HepG2 (cell line): Measurements from ENCODE around the gene SHC1. TPM values are rescaled to one million over a fixed set of nuclear protein-coding genes. Genes with fewer than 3 reads are reported as not detected.

ENCODE experiments used
- ATAC-seq: fragments of 200-7000 bp; cut with Tn5 transposase; 3 replicates; pipeline ENCODE4 v1.9.1; 2020; ENCODE audit warnings: mild to moderate bottlenecking, moderate library complexity
- BruUV-seq: library from RNA; stranded (reverse); fragments of 400-500 nt; replicated peaks from 2 replicates; lab custom pipeline; 2021; lab: Mats Ljungman, UMichigan
- CTCF ChIA-PET: fragments of 300-600 bp; formaldehyde crosslinking; extraction: SDS; loops from one replicate; lab custom pipeline; 2021; ENCODE audit warnings: low total read pairs, inconsistent platforms, low intra/inter-chr PET ratio; lab: Yijun Ruan, JAX
- POLR2A ChIA-PET: fragments of 350-600 bp; sonication (Branson Sonifier 250); formaldehyde crosslinking; loops from one replicate; lab custom pipeline; 2020; ENCODE audit warnings: antibody characterized with exemption, inconsistent platforms; lab: Yijun Ruan, JAX
- DNase-seq: peaks from one replicate; pipeline ENCODE4 v3.0.0-alpha.2; 2015; ENCODE audit warnings: low spot score
- FAIRE-seq: peaks from 3 replicates; lab custom pipeline; 2011; peaks lifted over from hg19 to GRCh38; lab: Jason Lieb, UNC
- H2AFZ ChIP-seq: one replicate; pipeline ENCODE4 v1.6.1; 2011; ENCODE audit warnings: low read length, inconsistent platforms
- H3K27ac ChIP-seq: fragments of 300-600 bp; 3 replicates; pipeline ENCODE4 v1.8.0; 2011; ENCODE audit warnings: mixed run types, mild to moderate bottlenecking, mixed read lengths, low read length, inconsistent platforms; ENCODE audit not compliant: insufficient read depth; ENCODE audit errors: extremely low read length
- H3K27me3 ChIP-seq, 2 experiments: fragments of 200-600 bp in 1 of 2; 2 replicates in 1 of 2; 3 replicates in 1 of 2; pipeline versions ENCODE4 v1.6.0 to v1.8.0; 2011; ENCODE audit warnings: low read length in 2 of 2, mild to moderate bottlenecking in 2 of 2, moderate library complexity in 2 of 2, inconsistent platforms in 1 of 2; ENCODE audit not compliant: insufficient read depth in 2 of 2, control insufficient read depth in 1 of 2
- H3K36me3 ChIP-seq, 2 experiments: fragments of 200-600 bp in 1 of 2; replicated peaks in 1 of 2; 2 replicates in 1 of 2; 3 replicates in 1 of 2; pipeline versions ENCODE4 v1.5.1 to v1.8.0; 2011; ENCODE audit warnings: low read length in 2 of 2, inconsistent platforms in 1 of 2; ENCODE audit not compliant: insufficient read depth in 2 of 2, control insufficient read depth in 1 of 2
- H3K4me1 ChIP-seq: 2 replicates; pipeline ENCODE4 v1.5.1; 2012; ENCODE audit warnings: low read length, inconsistent platforms; ENCODE audit not compliant: insufficient read depth
- H3K4me2 ChIP-seq: 2 replicates; pipeline ENCODE4 v1.6.0; 2011; ENCODE audit warnings: low read depth, low read length, inconsistent platforms
- H3K4me3 ChIP-seq, 3 experiments: fragments of 200-600 bp in 1 of 3; sonication (generic), shearing (Covaris generic) in 1 of 3; replicated peaks in 1 of 3; 2 replicates each; pipeline ENCODE4 v1.5.1; 2011 to 2016; ENCODE audit warnings: low read length in 3 of 3, inconsistent platforms in 2 of 3, low read depth in 2 of 3, mild to moderate bottlenecking in 2 of 3, control low read depth in 1 of 3, mixed read lengths in 1 of 3; ENCODE audit not compliant: insufficient read depth in 1 of 3
- H3K79me2 ChIP-seq: one replicate; pipeline ENCODE4 v1.6.1; 2011; ENCODE audit warnings: low read length, inconsistent platforms; ENCODE audit not compliant: insufficient read depth
- H3K9ac ChIP-seq: 2 replicates; pipeline ENCODE4 v1.6.0; 2011; ENCODE audit warnings: mild to moderate bottlenecking, low read depth, low read length, inconsistent platforms; ENCODE audit not compliant: insufficient read depth
- H3K9me3 ChIP-seq: 2 replicates; pipeline ENCODE4 v1.5.1; 2012; ENCODE audit warnings: mild to moderate bottlenecking, low read length
- H4K20me1 ChIP-seq: 2 replicates; pipeline ENCODE4 v1.6.0; 2011; ENCODE audit warnings: inconsistent platforms, mild to moderate bottlenecking, low read length, moderate library complexity; ENCODE audit not compliant: insufficient read depth
- CHCHD3 ChIP-seq: sonication (generic); formaldehyde crosslinking; IDR thresholded peaks from 2 replicates; pipeline ENCODE4 v1.8.0; 2022; ENCODE audit warnings: mild to moderate bottlenecking, missing genetic modification reagents, moderate library complexity
- PRDM4 ChIP-seq: sonication (generic); formaldehyde crosslinking; IDR thresholded peaks from 2 replicates; pipeline ENCODE4 v1.9.0; 2021; ENCODE audit warnings: missing genetic modification reagents, borderline replicate concordance
- REXO4 ChIP-seq: sonication (generic); formaldehyde crosslinking; IDR thresholded peaks from 2 replicates; pipeline ENCODE4 v1.8.0; 2022; ENCODE audit warnings: missing genetic modification reagents, mild to moderate bottlenecking, borderline replicate concordance
- SETDB1 ChIP-seq: sonication (generic); formaldehyde crosslinking; IDR thresholded peaks from 2 replicates; pipeline ENCODE4 v1.5.1; 2020; ENCODE audit warnings: missing genetic modification reagents, mild to moderate bottlenecking, borderline replicate concordance
- ZBTB46 ChIP-seq: sonication (generic); formaldehyde crosslinking; IDR thresholded peaks from 2 replicates; pipeline ENCODE4 v1.4.0; 2020; ENCODE audit warnings: mild to moderate bottlenecking, missing genetic modification reagents, borderline replicate concordance
- ZHX2 ChIP-seq, 2 experiments: sonication (generic) in 1 of 2; formaldehyde crosslinking in 1 of 2; IDR thresholded peaks; 2 replicates each; pipeline versions ENCODE4 v1.6.1 to v1.9.0; 2014 to 2022; ENCODE audit warnings: antibody characterized with exemption in 1 of 2, borderline replicate concordance in 1 of 2, inconsistent platforms in 1 of 2, low read depth in 1 of 2, missing genetic modification reagents in 1 of 2
- ZNF605 ChIP-seq: sonication (generic); formaldehyde crosslinking; IDR thresholded peaks from 2 replicates; pipeline ENCODE4 v1.8.0; 2022; ENCODE audit warnings: mild to moderate bottlenecking, missing genetic modification reagents
- ZNF841 ChIP-seq: sonication (generic); formaldehyde crosslinking; IDR thresholded peaks from 2 replicates; pipeline ENCODE4 v1.8.1; 2023; ENCODE audit warnings: missing genetic modification reagents, borderline replicate concordance
- WGBS: methylation state at CpG from one replicate; pipeline ENCODE4 v1.1.6; 2017; ENCODE audit warnings: low lambda C conversion rate; 5-methylcytosine and 5-hydroxymethylcytosine counted together
- in situ Hi-C: cut with HindIII; loops from 2 replicates; pipeline ENCODE4 v1.10.0; 2017; ENCODE audit warnings: low pct_unique_long_range_greater_than_20kb; ENCODE audit not compliant: extremely low pct_ligation_motif_present
- intact Hi-C: fragments of 100-400 bp; cut with micrococcal nuclease; formaldehyde crosslinking; loops from one replicate; pipeline ENCODE4 v1.10.0; 2022; ENCODE audit not compliant: unreplicated experiment
- polyA plus RNA-seq, 8 experiments: library from polyadenylated mRNA; depleted of rRNA in 3 of 8; stranded (reverse) in 7 of 8; unstranded in 1 of 8; fragments of >200 nt; fragmentation: Illumina TruSeq in 4 of 8; extraction: Trizol in 4 of 8; gene quantifications; 2 replicates each; pipeline versions ENCODE4 v1.2.1 to v1.2.3, GENCODE V29; 2011 to 2016; ENCODE audit warnings: low read depth in 4 of 8, missing spikeins in 1 of 8, mixed read lengths in 1 of 8; ENCODE audit not compliant: insufficient read depth in 1 of 8
- total RNA-seq, 5 experiments: library from RNA; depleted of rRNA; stranded (reverse); fragments of >200 nt; fragmentation: Illumina TruSeq; extraction: Trizol; gene quantifications; 2 replicates each; pipeline ENCODE4 v1.2.3, GENCODE V29; 2016; ENCODE audit warnings: low read depth in 1 of 5

SHC1 gene
- total and polyA plus RNA-seq, 2 of the 13 experiments (the other 11 are each of a cell fraction or from before 2014, with no cell fraction given), result 52.0 to 137 TPM

GRCh38 chr1:154937085-154937987 is 33.2 kb downstream of the SHC1 start (continued):
- TF ChIP-seq ZHX2 (IDR thresholded peaks at IDR 0.05; ENCODE audit: low read depth) (peak; percentile 81), ZHX2 (CRISPR knock-in tag; IDR thresholded peaks at IDR 0.05; ENCODE audit: borderline replicate concordance) (no peak)

GRCh38 chr1:154936555-154937084 is 33.9 kb downstream of the SHC1 start, which contains the start of gene PMVK:
TSS of gene PMVK (minus strand) at chr1:154936719. CDS start at chr1:154936685, 34 bp downstream.
- peak; percentile 88 for DNase-seq
- Histone ChIP-seq H3K27me3 (no peaks in the 10 kb centered on the region), H3K4me2 (peak within 1 kb of the TSS; percentile 91), H3K4me3 (peak within 1 kb of the TSS; percentile 57 to 77 (median 69)), H3K9me3 (no peaks in the 10 kb centered on the region), H3K79me2 (no peaks in the 10 kb centered on the region), H2AFZ (peak within 1 kb of the TSS; percentile 78), H3K4me1 (peaks cover 74% of the 10 kb centered on the region), H3K27ac (peak within 1 kb of the TSS; percentile 99), H3K36me3 (no peaks in the 10 kb centered on the region), H4K20me1 (no peaks in the 10 kb centered on the region), H3K9ac (peak within 1 kb of the TSS; percentile 95)
- intact Hi-C loops, result loop anchor here (2.0 kb wide), 1 partner anchor 30 kb away; no protein-coding TSS in a partner anchor
- POLR2A ChIA-PET, result interaction anchor here (1.0 to 2.6 kb wide), 20 partner anchors 9 to 1804 kb away, joined by 3 to 28 read pairs (median 5); partner anchors contain the start of genes EFNA4, MRPL24, PBXIP1 and PYGO2
- BruUV-seq, result no TSS peak
- CTCF ChIA-PET, result interaction anchor here (1.3 kb wide), 1 partner anchor 30 kb away, joined by 6 read pairs; no protein-coding TSS in a partner anchor
- in situ Hi-C loops, result no loop called here
- WGBS, result 0% methylated on average over 18 of the region's 45 CpGs
- FAIRE-seq, result peak; percentile 94
- peak; percentile 69 for ATAC-seq
- TF ChIP-seq REXO4 (CRISPR knock-in tag) (no peak), SETDB1 (CRISPR knock-in tag) (peak; percentile 91; the same call in 1 of the 2 replicates), PRDM4 (peak; percentile 85; the same call in 1 of the 2 replicates), ZNF605 (CRISPR knock-in tag) (peak; percentile 99), ZBTB46 (CRISPR knock-in tag) (peak; percentile 97), ZNF841 (CRISPR knock-in tag) (peak; percentile 95), CHCHD3 (CRISPR knock-in tag) (peak; percentile 78)
